ENCODE measurements around the gene SLAIN1. TPM values are rescaled to one million over a fixed set of nuclear protein-coding genes. Genes with fewer than 3 reads are reported as not detected.
A peak's percentile ranks its signal among the peaks of the same experiment; 100 is the strongest.

Gene SLAIN1
- total and polyA plus RNA-seq, 9 donors = 2.9 to 7.5 (median 4.4) TPM

GRCh38 chr13:77749344-77749880, 51.9 kb downstream of the SLAIN1 start:
- Histone ChIP-seq H3K9me3 (replicated peaks; ENCODE audit: control insufficient read depth, low read depth, low read length) (no peaks in the 10 kb centered on the region), H3K27ac (ENCODE audit: low read length) (no peak overlapping the region), H3K4me1 (ENCODE audit: control insufficient read depth, insufficient read depth, low read length) (no peaks in the 10 kb centered on the region), H3K36me3 (ENCODE audit: control insufficient read depth, insufficient read depth, low read length) (peaks cover 2% of the 10 kb centered on the region), H3K4me3 (ENCODE audit: low read length) (no peak overlapping the region), H3K27me3 (ENCODE audit: control insufficient read depth, insufficient read depth, low read length) (no peaks in the 10 kb centered on the region)
- DNase-seq = no peak
- no CpG with 5 or more reads among the region's 2 CpGs for WGBS (ENCODE audit: insufficient coverage)

GRCh38 chr13:77751513-77752456, 54.3 kb downstream of the SLAIN1 start:
- DNase-seq = peak; percentile 74

GRCh38 chr13:77752512-77753069, 55.1 kb downstream of the SLAIN1 start:
- H3K4me3 ChIP-seq (ENCODE audit: low read length) = no peak overlapping the region
- no peaks in the 10 kb centered on the region for H3K9me3 ChIP-seq (replicated peaks; ENCODE audit: control insufficient read depth, low read depth, low read length)
- no peak for DNase-seq
- WGBS (ENCODE audit: insufficient coverage) = 65% methylated on average over 4 of the region's 5 CpGs
- no peaks in the 10 kb centered on the region for H3K27me3 ChIP-seq (ENCODE audit: control insufficient read depth, insufficient read depth, low read length)
- H3K4me1 ChIP-seq (ENCODE audit: control insufficient read depth, insufficient read depth, low read length) = no peaks in the 10 kb centered on the region
- no peak overlapping the region for H3K27ac ChIP-seq (ENCODE audit: low read length)
- H3K36me3 ChIP-seq (ENCODE audit: control insufficient read depth, insufficient read depth, low read length) = no peaks in the 10 kb centered on the region

More at GRCh38 chr13:77751513-77752456, 54.3 kb downstream of the SLAIN1 start:
- H3K36me3 ChIP-seq (ENCODE audit: control insufficient read depth, insufficient read depth, low read length) = peaks cover 2% of the 10 kb centered on the region
- H3K27me3 ChIP-seq (ENCODE audit: control insufficient read depth, insufficient read depth, low read length) = no peaks in the 10 kb centered on the region
- H3K27ac ChIP-seq (ENCODE audit: low read length) = no peak overlapping the region
- no peaks in the 10 kb centered on the region for H3K9me3 ChIP-seq (replicated peaks; ENCODE audit: control insufficient read depth, low read depth, low read length)
- no peaks in the 10 kb centered on the region for H3K4me1 ChIP-seq (ENCODE audit: control insufficient read depth, insufficient read depth, low read length)
- WGBS (ENCODE audit: insufficient coverage) = 92% methylated on average over 2 of the region's 5 CpGs
- H3K4me3 ChIP-seq (ENCODE audit: low read length) = no peak overlapping the region

GRCh38 chr13:77760893-77761292, 63.4 kb downstream of the SLAIN1 start:
- Histone ChIP-seq H3K36me3 (ENCODE audit: control insufficient read depth, insufficient read depth, low read length) (no peaks in the 10 kb centered on the region), H3K4me1 (ENCODE audit: control insufficient read depth, insufficient read depth, low read length) (no peaks in the 10 kb centered on the region), H3K4me3 (ENCODE audit: low read length) (no peak overlapping the region), H3K27ac (ENCODE audit: low read length) (no peak overlapping the region), H3K27me3 (ENCODE audit: control insufficient read depth, insufficient read depth, low read length) (no peaks in the 10 kb centered on the region), H3K9me3 (replicated peaks; ENCODE audit: control insufficient read depth, low read depth, low read length) (no peaks in the 10 kb centered on the region)
- DNase-seq = no peak
- WGBS (ENCODE audit: insufficient coverage) = 50% methylated on average over 1 of the region's 8 CpGs

GRCh38 chr13:77767413-77767812, 69.9 kb downstream of the SLAIN1 start:
- 40% methylated on average over 2 of the region's 5 CpGs for WGBS (ENCODE audit: insufficient coverage)
- Histone ChIP-seq H3K9me3 (replicated peaks; ENCODE audit: control insufficient read depth, low read depth, low read length) (no peaks in the 10 kb centered on the region), H3K27ac (ENCODE audit: low read length) (no peak overlapping the region), H3K27me3 (ENCODE audit: control insufficient read depth, insufficient read depth, low read length) (no peaks in the 10 kb centered on the region), H3K36me3 (ENCODE audit: control insufficient read depth, insufficient read depth, low read length) (no peaks in the 10 kb centered on the region), H3K4me3 (ENCODE audit: low read length) (no peak overlapping the region), H3K4me1 (ENCODE audit: control insufficient read depth, insufficient read depth, low read length) (no peaks in the 10 kb centered on the region)
- peak; percentile 11 for DNase-seq

GRCh38 chr13:77774181-77774580, 76.7 kb downstream of the SLAIN1 start:
- Histone ChIP-seq H3K4me3 (ENCODE audit: low read length) (no peak overlapping the region), H3K27ac (ENCODE audit: low read length) (no peak overlapping the region), H3K9me3 (replicated peaks; ENCODE audit: control insufficient read depth, low read depth, low read length) (no peaks in the 10 kb centered on the region), H3K36me3 (ENCODE audit: control insufficient read depth, insufficient read depth, low read length) (no peaks in the 10 kb centered on the region), H3K4me1 (ENCODE audit: control insufficient read depth, insufficient read depth, low read length) (no peaks in the 10 kb centered on the region), H3K27me3 (ENCODE audit: control insufficient read depth, insufficient read depth, low read length) (no peaks in the 10 kb centered on the region)
- peak; percentile 10 for DNase-seq
- 25% methylated on average over 1 of the region's 1 CpG for WGBS (ENCODE audit: insufficient coverage)

GRCh38 chr13:77776704-77777103, 79.2 kb downstream of the SLAIN1 start:
- Histone ChIP-seq H3K4me1 (ENCODE audit: control insufficient read depth, insufficient read depth, low read length) (no peaks in the 10 kb centered on the region), H3K27ac (ENCODE audit: low read length) (no peak overlapping the region), H3K9me3 (replicated peaks; ENCODE audit: control insufficient read depth, low read depth, low read length) (no peaks in the 10 kb centered on the region), H3K27me3 (ENCODE audit: control insufficient read depth, insufficient read depth, low read length) (no peaks in the 10 kb centered on the region), H3K4me3 (ENCODE audit: low read length) (no peak overlapping the region), H3K36me3 (ENCODE audit: control insufficient read depth, insufficient read depth, low read length) (no peaks in the 10 kb centered on the region)
- no CpG with 5 or more reads among the region's 4 CpGs for WGBS (ENCODE audit: insufficient coverage)
- no peak for DNase-seq

GRCh38 chr13:77779552-77780272, 82.2 kb downstream of the SLAIN1 start:
- no peak overlapping the region for H3K4me3 ChIP-seq (ENCODE audit: low read length)
- H3K4me1 ChIP-seq (ENCODE audit: control insufficient read depth, insufficient read depth, low read length) = no peaks in the 10 kb centered on the region
- H3K27ac ChIP-seq (ENCODE audit: low read length) = no peak overlapping the region
- no peaks in the 10 kb centered on the region for H3K36me3 ChIP-seq (ENCODE audit: control insufficient read depth, insufficient read depth, low read length)
- H3K9me3 ChIP-seq (replicated peaks; ENCODE audit: control insufficient read depth, low read depth, low read length) = no peaks in the 10 kb centered on the region
- 20% methylated on average over 2 of the region's 3 CpGs for WGBS (ENCODE audit: insufficient coverage)
- no peaks in the 10 kb centered on the region for H3K27me3 ChIP-seq (ENCODE audit: control insufficient read depth, insufficient read depth, low read length)
- peak; percentile 79 for DNase-seq

GRCh38 chr13:77781808-77782207, 84.3 kb downstream of the SLAIN1 start:
- Histone ChIP-seq H3K27me3 (ENCODE audit: control insufficient read depth, insufficient read depth, low read length) (no peaks in the 10 kb centered on the region), H3K4me1 (ENCODE audit: control insufficient read depth, insufficient read depth, low read length) (no peaks in the 10 kb centered on the region), H3K27ac (ENCODE audit: low read length) (no peak overlapping the region), H3K36me3 (ENCODE audit: control insufficient read depth, insufficient read depth, low read length) (no peaks in the 10 kb centered on the region), H3K4me3 (ENCODE audit: low read length) (no peak overlapping the region), H3K9me3 (replicated peaks; ENCODE audit: control insufficient read depth, low read depth, low read length) (no peaks in the 10 kb centered on the region)
- DNase-seq = peak; percentile 23

- no peak for DNase-seq
- H3K4me3 ChIP-seq (ENCODE audit: low read length) = no peak overlapping the region
- no peak overlapping the region for H3K27ac ChIP-seq (ENCODE audit: low read length)
- no peaks in the 10 kb centered on the region for H3K27me3 ChIP-seq (ENCODE audit: control insufficient read depth, insufficient read depth, low read length)
- no peaks in the 10 kb centered on the region for H3K9me3 ChIP-seq (replicated peaks; ENCODE audit: control insufficient read depth, low read depth, low read length)
- no peaks in the 10 kb centered on the region for H3K4me1 ChIP-seq (ENCODE audit: control insufficient read depth, insufficient read depth, low read length)
- 49% methylated on average over 3 of the region's 5 CpGs for WGBS (ENCODE audit: insufficient coverage)
- H3K36me3 ChIP-seq (ENCODE audit: control insufficient read depth, insufficient read depth, low read length) = no peaks in the 10 kb centered on the region
These were observed 87.0 kb downstream of the SLAIN1 start for GRCh38 chr13:77784515-77784914.
